Myocyte (in vitro differentiated cells): ENCODE results near the gene KRTAP10-5. TPM values are rescaled to one million over a fixed set of nuclear protein-coding genes. Genes with fewer than 3 reads are reported as not detected.
"Not testable (repeated sequence)": the region's sequence is repeated elsewhere in the genome, so short reads cannot be mapped to it uniquely, and the experiment has no call there.

Experiments
- DNase-seq: peaks from one replicate; pipeline ENCODE4 v3.0.0-alpha.2; 2012; ENCODE audit warnings: low read depth
- total RNA-seq: library from RNA; depleted of rRNA; stranded (reverse); fragments of >200 nt; gene quantifications from 2 replicates; pipeline ENCODE4 v1.2.3, GENCODE V29; 2014

Gene KRTAP10-5
- total RNA-seq, 1 donor from 2014 or later, result not detected

- no peak for DNase-seq
Measured at GRCh38 chr21:44571844-44572782, 8.3 kb downstream of the KRTAP10-5 start.

GRCh38 chr21:44571296-44571695 is 9.1 kb downstream of the KRTAP10-5 start:
- no peak for DNase-seq

GRCh38 chr21:44569861-44570517 is 10.4 kb downstream of the KRTAP10-5 start:
- no peak for DNase-seq

GRCh38 chr21:44568667-44569556 is 11.5 kb downstream of the KRTAP10-5 start:
- no peak for DNase-seq

- no peak for DNase-seq
Measured at GRCh38 chr21:44568261-44568660, 12.1 kb downstream of the KRTAP10-5 start.

- no peak for DNase-seq
Measured at GRCh38 chr21:44567481-44568171, 12.8 kb downstream of the KRTAP10-5 start.

GRCh38 chr21:44566403-44566802 is 14.0 kb downstream of the KRTAP10-5 start:
- no peak for DNase-seq

- no peak for DNase-seq
Measured at GRCh38 chr21:44564886-44565598, 15.4 kb downstream of the KRTAP10-5 start.

- DNase-seq, result no peak
Measured at GRCh38 chr21:44564099-44564498, 16.3 kb downstream of the KRTAP10-5 start.

GRCh38 chr21:44558695-44559094 is 21.7 kb downstream of the KRTAP10-5 start, which contains the start of gene KRTAP10-3:
Gene KRTAP10-3 (minus strand): TSS chr21:44558795. CDS start chr21:44558715, 80 bp downstream.
- no peak for DNase-seq

- DNase-seq, result not testable (repeated sequence)
Measured at GRCh38 chr21:44558329-44558675, 22.1 kb downstream of the KRTAP10-5 start.

- peak; percentile 6 for DNase-seq
Measured at GRCh38 chr21:44557491-44558328, 22.7 kb downstream of the KRTAP10-5 start.

GRCh38 chr21:44556879-44557278 is 23.5 kb downstream of the KRTAP10-5 start:
- peak; percentile 9 for DNase-seq

GRCh38 chr21:44555200-44555875 is 25.1 kb downstream of the KRTAP10-5 start:
- no peak for DNase-seq

- DNase-seq, result no peak
Measured at GRCh38 chr21:44552681-44553080, 27.7 kb downstream of the KRTAP10-5 start.

- DNase-seq, result no peak
Measured at GRCh38 chr21:44552136-44552535, 28.3 kb downstream of the KRTAP10-5 start.

GRCh38 chr21:44551340-44551961 is 29.0 kb downstream of the KRTAP10-5 start, which contains the start of gene KRTAP10-2:
Gene KRTAP10-2 (minus strand): TSS chr21:44551505. CDS start chr21:44551458, 47 bp downstream.
- DNase-seq, result no peak

- DNase-seq, result no peak
Measured at GRCh38 chr21:44550807-44551206, 29.6 kb downstream of the KRTAP10-5 start.
